Measurements from ENCODE around the gene MEFV.
A peak's percentile ranks its signal among the peaks of the same experiment; 100 is the strongest.
"Not testable (repeated sequence)": the region's sequence is repeated elsewhere in the genome, so short reads cannot be mapped to it uniquely, and the experiment has no call there.

The MEFV gene

GRCh38 chr16:3283543-3284447, 27.4 kb upstream of the MEFV start:
- Histone ChIP-seq H3K4me1 (ENCODE audit: insufficient read depth, low read length) (peaks cover 9% of the 10 kb centered on the region; the same call in 1 of the 2 replicates), H3K36me3 (ENCODE audit: insufficient read depth, low read depth, low read length) (peaks cover 37% of the 10 kb centered on the region), H3K27ac (ENCODE audit: low read length) (peak overlapping the region; percentile 61), H3K4me3 (ENCODE audit: low read length) (peak overlapping the region; percentile 98), H3K9me3 (ENCODE audit: insufficient read depth, low read depth, low read length) (peaks cover 27% of the 10 kb centered on the region), H3K27me3 (ENCODE audit: insufficient read depth, low read length) (no peaks in the 10 kb centered on the region), H3K9ac (ENCODE audit: low read depth, low read length) (peak overlapping the region; percentile 91)

- Histone ChIP-seq H3K36me3 (ENCODE audit: insufficient read depth, low read depth, low read length) (peaks cover 29% of the 10 kb centered on the region), H3K4me1 (ENCODE audit: insufficient read depth, low read length) (peaks cover 9% of the 10 kb centered on the region; the same call in 1 of the 2 replicates), H3K9ac (ENCODE audit: low read depth, low read length) (peak within 1 kb of the TSS; percentile 91)
These were observed 26.5 kb upstream of the MEFV start, which contains the start of gene ZNF263 for GRCh38 chr16:3282730-3283542. ZNF263 (plus strand) TSS chr16:3283491; CDS start chr16:3283819, 328 bp downstream.

GRCh38 chr16:3282103-3282729, 25.8 kb upstream of the MEFV start:
- peak overlapping the region; percentile 98 for H3K4me3 ChIP-seq (ENCODE audit: low read length)
- peaks cover 9% of the 10 kb centered on the region for H3K27me3 ChIP-seq (ENCODE audit: insufficient read depth, low read length)
- H3K9me3 ChIP-seq (ENCODE audit: insufficient read depth, low read depth, low read length) = peaks cover 14% of the 10 kb centered on the region

More at GRCh38 chr16:3282730-3283542, 26.5 kb upstream of the MEFV start, which contains the start of gene ZNF263:
- H3K4me3 ChIP-seq (ENCODE audit: low read length) = peak within 1 kb of the TSS; percentile 98
- H3K27ac ChIP-seq (ENCODE audit: low read length) = peak within 1 kb of the TSS; percentile 82
- peaks cover 19% of the 10 kb centered on the region for H3K9me3 ChIP-seq (ENCODE audit: insufficient read depth, low read depth, low read length)
- peaks cover 5% of the 10 kb centered on the region; the same call in 1 of the 2 replicates for H3K27me3 ChIP-seq (ENCODE audit: insufficient read depth, low read length)

GRCh38 chr16:3281222-3281820, 24.9 kb upstream of the MEFV start:
- Histone ChIP-seq H3K27me3 (ENCODE audit: insufficient read depth, low read length) (peaks cover 15% of the 10 kb centered on the region), H3K27ac (ENCODE audit: low read length) (no peak overlapping the region), H3K9ac (ENCODE audit: low read depth, low read length) (no peak overlapping the region), H3K4me1 (ENCODE audit: insufficient read depth, low read length) (peaks cover 9% of the 10 kb centered on the region; the same call in 1 of the 2 replicates), H3K36me3 (ENCODE audit: insufficient read depth, low read depth, low read length) (peaks cover 13% of the 10 kb centered on the region), H3K4me3 (ENCODE audit: low read length) (no peak overlapping the region), H3K9me3 (ENCODE audit: insufficient read depth, low read depth, low read length) (peaks cover 6% of the 10 kb centered on the region; the same call in 1 of the 2 replicates)

More at GRCh38 chr16:3282103-3282729, 25.8 kb upstream of the MEFV start:
- Histone ChIP-seq H3K4me1 (ENCODE audit: insufficient read depth, low read length) (peaks cover 9% of the 10 kb centered on the region; the same call in 1 of the 2 replicates), H3K9ac (ENCODE audit: low read depth, low read length) (peak overlapping the region; percentile 91; the same call in 1 of the 2 replicates), H3K27ac (ENCODE audit: low read length) (no peak overlapping the region), H3K36me3 (ENCODE audit: insufficient read depth, low read depth, low read length) (peaks cover 22% of the 10 kb centered on the region)

GRCh38 chr16:3276679-3277078, 20.2 kb upstream of the MEFV start:
- Histone ChIP-seq H3K4me3 (ENCODE audit: low read length) (no peak overlapping the region), H3K36me3 (ENCODE audit: insufficient read depth, low read depth, low read length) (no peaks in the 10 kb centered on the region), H3K4me1 (ENCODE audit: insufficient read depth, low read length) (no peaks in the 10 kb centered on the region), H3K27me3 (ENCODE audit: insufficient read depth, low read length) (peaks cover 15% of the 10 kb centered on the region), H3K9me3 (ENCODE audit: insufficient read depth, low read depth, low read length) (no peaks in the 10 kb centered on the region; the same call in 1 of the 2 replicates), H3K27ac (ENCODE audit: low read length) (no peak overlapping the region), H3K9ac (ENCODE audit: low read depth, low read length) (no peak overlapping the region)

GRCh38 chr16:3274947-3275346, 18.5 kb upstream of the MEFV start:
- H3K9me3 ChIP-seq (ENCODE audit: insufficient read depth, low read depth, low read length) = no peaks in the 10 kb centered on the region; the same call in 1 of the 2 replicates
- H3K9ac ChIP-seq (ENCODE audit: low read depth, low read length) = no peak overlapping the region

GRCh38 chr16:3274490-3274889, 18.1 kb upstream of the MEFV start:
- H3K4me3 ChIP-seq (ENCODE audit: low read length) = no peak overlapping the region
- H3K27me3 ChIP-seq (ENCODE audit: insufficient read depth, low read length) = peaks cover 15% of the 10 kb centered on the region
- no peaks in the 10 kb centered on the region for H3K36me3 ChIP-seq (ENCODE audit: insufficient read depth, low read depth, low read length)
- no peak overlapping the region for H3K9ac ChIP-seq (ENCODE audit: low read depth, low read length)
- no peaks in the 10 kb centered on the region for H3K4me1 ChIP-seq (ENCODE audit: insufficient read depth, low read length)
- H3K27ac ChIP-seq (ENCODE audit: low read length) = no peak overlapping the region
- no peaks in the 10 kb centered on the region; the same call in 1 of the 2 replicates for H3K9me3 ChIP-seq (ENCODE audit: insufficient read depth, low read depth, low read length)

More at GRCh38 chr16:3274947-3275346, 18.5 kb upstream of the MEFV start:
- H3K4me3 ChIP-seq (ENCODE audit: low read length) = no peak overlapping the region
- peaks cover 15% of the 10 kb centered on the region for H3K27me3 ChIP-seq (ENCODE audit: insufficient read depth, low read length)
- H3K36me3 ChIP-seq (ENCODE audit: insufficient read depth, low read depth, low read length) = no peaks in the 10 kb centered on the region
- H3K4me1 ChIP-seq (ENCODE audit: insufficient read depth, low read length) = no peaks in the 10 kb centered on the region
- no peak overlapping the region for H3K27ac ChIP-seq (ENCODE audit: low read length)

- H3K9ac ChIP-seq (ENCODE audit: low read depth, low read length); H3K4me1 ChIP-seq (ENCODE audit: insufficient read depth, low read length); H3K4me3 ChIP-seq (ENCODE audit: low read length); H3K27ac ChIP-seq (ENCODE audit: low read length); H3K27me3 ChIP-seq (ENCODE audit: insufficient read depth, low read length); H3K9me3 ChIP-seq (ENCODE audit: insufficient read depth, low read depth, low read length); H3K36me3 ChIP-seq (ENCODE audit: insufficient read depth, low read depth, low read length): not testable (repeated sequence)
These were observed 14.8 kb upstream of the MEFV start for GRCh38 chr16:3271281-3271680.

GRCh38 chr16:3270718-3271117, 14.3 kb upstream of the MEFV start:
- H3K9me3 ChIP-seq (ENCODE audit: insufficient read depth, low read depth, low read length); H3K27ac ChIP-seq (ENCODE audit: low read length); H3K4me1 ChIP-seq (ENCODE audit: insufficient read depth, low read length); H3K36me3 ChIP-seq (ENCODE audit: insufficient read depth, low read depth, low read length); H3K9ac ChIP-seq (ENCODE audit: low read depth, low read length); H3K27me3 ChIP-seq (ENCODE audit: insufficient read depth, low read length); H3K4me3 ChIP-seq (ENCODE audit: low read length): not testable (repeated sequence)

GRCh38 chr16:3268294-3268693, 11.9 kb upstream of the MEFV start:
- no peak overlapping the region for H3K4me3 ChIP-seq (ENCODE audit: low read length)
- H3K36me3 ChIP-seq (ENCODE audit: insufficient read depth, low read depth, low read length) = no peaks in the 10 kb centered on the region
- no peaks in the 10 kb centered on the region; the same call in 1 of the 2 replicates for H3K9me3 ChIP-seq (ENCODE audit: insufficient read depth, low read depth, low read length)
- no peak overlapping the region for H3K9ac ChIP-seq (ENCODE audit: low read depth, low read length)
- H3K4me1 ChIP-seq (ENCODE audit: insufficient read depth, low read length) = no peaks in the 10 kb centered on the region
- no peak overlapping the region for H3K27ac ChIP-seq (ENCODE audit: low read length)
- peaks cover 4% of the 10 kb centered on the region; the same call in 1 of the 2 replicates for H3K27me3 ChIP-seq (ENCODE audit: insufficient read depth, low read length)

Data from iPS-20b (cell line).